ENCODE results near the gene KIF27. TPM values are rescaled to one million over a fixed set of nuclear protein-coding genes. Genes with fewer than 3 reads are reported as not detected.

KIF27 gene, protein sequence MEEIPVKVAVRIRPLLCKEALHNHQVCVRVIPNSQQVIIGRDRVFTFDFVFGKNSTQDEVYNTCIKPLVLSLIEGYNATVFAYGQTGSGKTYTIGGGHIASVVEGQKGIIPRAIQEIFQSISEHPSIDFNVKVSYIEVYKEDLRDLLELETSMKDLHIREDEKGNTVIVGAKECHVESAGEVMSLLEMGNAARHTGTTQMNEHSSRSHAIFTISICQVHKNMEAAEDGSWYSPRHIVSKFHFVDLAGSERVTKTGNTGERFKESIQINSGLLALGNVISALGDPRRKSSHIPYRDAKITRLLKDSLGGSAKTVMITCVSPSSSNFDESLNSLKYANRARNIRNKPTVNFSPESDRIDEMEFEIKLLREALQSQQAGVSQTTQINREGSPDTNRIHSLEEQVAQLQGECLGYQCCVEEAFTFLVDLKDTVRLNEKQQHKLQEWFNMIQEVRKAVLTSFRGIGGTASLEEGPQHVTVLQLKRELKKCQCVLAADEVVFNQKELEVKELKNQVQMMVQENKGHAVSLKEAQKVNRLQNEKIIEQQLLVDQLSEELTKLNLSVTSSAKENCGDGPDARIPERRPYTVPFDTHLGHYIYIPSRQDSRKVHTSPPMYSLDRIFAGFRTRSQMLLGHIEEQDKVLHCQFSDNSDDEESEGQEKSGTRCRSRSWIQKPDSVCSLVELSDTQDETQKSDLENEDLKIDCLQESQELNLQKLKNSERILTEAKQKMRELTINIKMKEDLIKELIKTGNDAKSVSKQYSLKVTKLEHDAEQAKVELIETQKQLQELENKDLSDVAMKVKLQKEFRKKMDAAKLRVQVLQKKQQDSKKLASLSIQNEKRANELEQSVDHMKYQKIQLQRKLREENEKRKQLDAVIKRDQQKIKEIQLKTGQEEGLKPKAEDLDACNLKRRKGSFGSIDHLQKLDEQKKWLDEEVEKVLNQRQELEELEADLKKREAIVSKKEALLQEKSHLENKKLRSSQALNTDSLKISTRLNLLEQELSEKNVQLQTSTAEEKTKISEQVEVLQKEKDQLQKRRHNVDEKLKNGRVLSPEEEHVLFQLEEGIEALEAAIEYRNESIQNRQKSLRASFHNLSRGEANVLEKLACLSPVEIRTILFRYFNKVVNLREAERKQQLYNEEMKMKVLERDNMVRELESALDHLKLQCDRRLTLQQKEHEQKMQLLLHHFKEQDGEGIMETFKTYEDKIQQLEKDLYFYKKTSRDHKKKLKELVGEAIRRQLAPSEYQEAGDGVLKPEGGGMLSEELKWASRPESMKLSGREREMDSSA (N-terminal part only)
- 1 to 10 TPM; 4.0 to 7.7 (median 4.6) TPM for total RNA-seq
- total RNA-seq (2013) = 10.3 TPM

- peak within 1 kb of the TSS; percentile 94 for H3K4me3 Mint-ChIP-seq
- no peaks in the 10 kb centered on the region for H3K27me3 Mint-ChIP-seq (ENCODE audit: low read depth in 2 of 2)
- WGBS (ENCODE audit: insufficient coverage) = under 1% methylated on average over 91 of the region's 92 CpGs
- no peaks in the 10 kb centered on the region for H3K27me3 ChIP-seq (ENCODE audit: control insufficient read depth, insufficient read depth, low read length)
- peaks cover 12% of the 10 kb centered on the region for H3K4me1 ChIP-seq (ENCODE audit: control insufficient read depth, insufficient read depth, low read length)
- H3K9me3 Mint-ChIP-seq = no peaks in the 10 kb centered on the region
- DNase-seq = peak; percentile 96 to 98
- intact Hi-C loops (cut with micrococcal nuclease) = loop anchor here (2.0 to 5.0 kb wide), 2 partner anchors 60 to 214 kb away; partner anchors contain the start of genes HNRNPK, RMI1 and UBQLN1
- H3K4me1 Mint-ChIP-seq = peaks cover 8 to 10% of the 10 kb centered on the region in 2 donors
- peak; percentile 89 to 98 (median 89) for ATAC-seq
- no peaks in the 10 kb centered on the region for H3K36me3 ChIP-seq (ENCODE audit: control insufficient read depth, insufficient read depth, low read length)
- TF ChIP-seq, protein P1, sequence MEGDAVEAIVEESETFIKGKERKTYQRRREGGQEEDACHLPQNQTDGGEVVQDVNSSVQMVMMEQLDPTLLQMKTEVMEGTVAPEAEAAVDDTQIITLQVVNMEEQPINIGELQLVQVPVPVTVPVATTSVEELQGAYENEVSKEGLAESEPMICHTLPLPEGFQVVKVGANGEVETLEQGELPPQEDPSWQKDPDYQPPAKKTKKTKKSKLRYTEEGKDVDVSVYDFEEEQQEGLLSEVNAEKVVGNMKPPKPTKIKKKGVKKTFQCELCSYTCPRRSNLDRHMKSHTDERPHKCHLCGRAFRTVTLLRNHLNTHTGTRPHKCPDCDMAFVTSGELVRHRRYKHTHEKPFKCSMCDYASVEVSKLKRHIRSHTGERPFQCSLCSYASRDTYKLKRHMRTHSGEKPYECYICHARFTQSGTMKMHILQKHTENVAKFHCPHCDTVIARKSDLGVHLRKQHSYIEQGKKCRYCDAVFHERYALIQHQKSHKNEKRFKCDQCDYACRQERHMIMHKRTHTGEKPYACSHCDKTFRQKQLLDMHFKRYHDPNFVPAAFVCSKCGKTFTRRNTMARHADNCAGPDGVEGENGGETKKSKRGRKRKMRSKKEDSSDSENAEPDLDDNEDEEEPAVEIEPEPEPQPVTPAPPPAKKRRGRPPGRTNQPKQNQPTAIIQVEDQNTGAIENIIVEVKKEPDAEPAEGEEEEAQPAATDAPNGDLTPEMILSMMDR (IDR thresholded peaks at IDR 0.05) = peak; percentile 54
- peak within 1 kb of the TSS; percentile 92 to 93 for H3K27ac Mint-ChIP-seq
- H3K27ac ChIP-seq (ENCODE audit: low read length) = peak within 1 kb of the TSS; percentile 96
- H3K4me3 ChIP-seq (ENCODE audit: low read length) = peak within 1 kb of the TSS; percentile 78
- no peaks in the 10 kb centered on the region for H3K36me3 Mint-ChIP-seq
- no peaks in the 10 kb centered on the region for H3K9me3 ChIP-seq (ENCODE audit: control insufficient read depth, insufficient read depth, low read length)
Observed at GRCh38 chr9:83920927-83921707, at the start of gene KIF27. Gene KIF27 (minus strand): TSS chr9:83921432. CDS start chr9:83915591, 5,841 bp downstream.

- TF ChIP-seq, protein P1 (IDR thresholded peaks at IDR 0.05) = no peak
- Mint-ChIP-seq H3K27me3 (ENCODE audit: low read depth in 2 of 2) (no peaks in the 10 kb centered on the region), H3K9me3 (no peaks in the 10 kb centered on the region), H3K4me3 (no peak overlapping the region), H3K36me3 (peaks cover 67% of the 10 kb centered on the region), H3K27ac (peak overlapping the region in 1 of 2 donors; percentile 100), H3K4me1 (peaks cover 39 to 77% of the 10 kb centered on the region in 2 donors)
- Histone ChIP-seq H3K9me3 (ENCODE audit: control insufficient read depth, insufficient read depth, low read length) (no peaks in the 10 kb centered on the region), H3K27me3 (ENCODE audit: control insufficient read depth, insufficient read depth, low read length) (no peaks in the 10 kb centered on the region), H3K27ac (ENCODE audit: low read length) (no peak overlapping the region), H3K4me1 (ENCODE audit: control insufficient read depth, insufficient read depth, low read length) (no peaks in the 10 kb centered on the region), H3K36me3 (ENCODE audit: control insufficient read depth, insufficient read depth, low read length) (peaks cover 80% of the 10 kb centered on the region), H3K4me3 (ENCODE audit: low read length) (no peak overlapping the region)
- intact Hi-C loops (cut with micrococcal nuclease) = no loop called here
- DNase-seq (no peak), ATAC-seq (no peak)
- 90% methylated on average over 3 of the region's 3 CpGs for WGBS (ENCODE audit: insufficient coverage)
Observed at GRCh38 chr9:83969602-83970001, 48.4 kb upstream of the KIF27 start.

- 73% methylated on average over 1 of the region's 1 CpG for WGBS (ENCODE audit: insufficient coverage)
- DNase-seq = no peak
- intact Hi-C loops (cut with micrococcal nuclease) = no loop called here
- no peaks in the 10 kb centered on the region for H3K9me3 Mint-ChIP-seq
- Histone ChIP-seq H3K27ac (ENCODE audit: low read length) (no peak overlapping the region), H3K36me3 (ENCODE audit: control insufficient read depth, insufficient read depth, low read length) (peaks cover 55% of the 10 kb centered on the region), H3K4me1 (ENCODE audit: control insufficient read depth, insufficient read depth, low read length) (no peaks in the 10 kb centered on the region), H3K4me3 (ENCODE audit: low read length) (no peak overlapping the region), H3K9me3 (ENCODE audit: control insufficient read depth, insufficient read depth, low read length) (no peaks in the 10 kb centered on the region), H3K27me3 (ENCODE audit: control insufficient read depth, insufficient read depth, low read length) (no peaks in the 10 kb centered on the region)
- peaks cover 23 to 60% of the 10 kb centered on the region in 2 donors for H3K4me1 Mint-ChIP-seq
- H3K27ac Mint-ChIP-seq = peak overlapping the region; percentile 23 to 55
- TF ChIP-seq, protein P1 (IDR thresholded peaks at IDR 0.05) = no peak
- no peaks in the 10 kb centered on the region for H3K27me3 Mint-ChIP-seq (ENCODE audit: low read depth in 2 of 2)
- no peak for ATAC-seq
- H3K4me3 Mint-ChIP-seq = peak overlapping the region; percentile 49
- peaks cover 43% of the 10 kb centered on the region for H3K36me3 Mint-ChIP-seq
Observed at GRCh38 chr9:83967073-83967472, 45.8 kb upstream of the KIF27 start.

Data from natural killer cell (primary cell).